NCI-H82 treated with DMSO at 0.1 percent for 48 hours (cell line): ENCODE data around the gene RGSL1.
A peak's percentile ranks its signal among the peaks of the same experiment; 100 is the strongest.

Source experiments
- DNase-seq: peaks from one replicate; lab custom pipeline; 2025; ENCODE audit not compliant: unreplicated experiment; lab: John Stamatoyannopoulos, UW

RGSL1 gene

DNA sequence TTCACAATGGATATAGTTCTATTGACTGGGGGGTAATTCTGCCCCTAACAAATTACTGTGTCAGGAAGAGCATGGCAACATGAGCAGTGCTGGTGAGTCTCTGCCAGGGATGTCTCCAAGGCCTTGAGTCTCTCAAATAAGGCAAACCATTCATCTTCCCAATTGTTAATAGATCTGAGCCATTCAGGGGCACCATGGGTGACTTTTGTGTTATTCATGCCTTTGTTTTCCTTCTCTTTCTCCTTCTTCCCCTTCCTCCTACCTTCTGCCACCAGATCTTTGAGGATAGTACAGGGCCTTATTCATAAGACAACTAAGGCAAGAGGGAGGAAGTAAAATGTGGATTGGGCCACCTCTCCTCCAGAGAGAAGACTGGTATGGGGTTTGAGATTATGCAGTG is at the start of gene RGSL1:
Gene RGSL1, plus strand, starts transcription at position 60 of the 400 bp plus-strand sequence. Its CDS starts 20 bp downstream, at position 80.
- no peak for DNase-seq

GRCh38 chr1:182400567-182400966 is 49.4 kb upstream of the RGSL1 start, which contains the start of gene TEDDM1:
TEDDM1 (minus strand) TSS chr1:182400667; CDS start chr1:182400485, 182 bp downstream.
- no peak for DNase-seq

DNA sequence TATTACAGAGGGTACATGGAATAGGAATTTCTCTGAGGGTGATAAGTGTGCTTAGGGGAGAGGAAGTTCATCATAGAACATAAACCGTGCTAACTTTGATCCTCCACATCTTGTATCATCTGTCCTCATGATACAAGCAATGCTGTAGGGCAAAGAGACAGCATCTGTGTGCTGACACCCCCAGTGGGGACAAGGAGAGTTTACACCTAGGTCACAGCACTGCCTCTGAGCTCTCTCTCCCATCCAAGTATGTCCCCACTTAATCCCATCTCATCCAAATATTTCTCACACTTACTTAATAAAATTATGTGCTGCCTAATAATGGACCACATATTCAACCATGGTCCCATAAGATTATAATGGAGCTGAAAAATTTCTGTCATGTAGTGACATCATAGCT is 45.2 kb upstream of the RGSL1 start:
- DNase-seq: no peak

GRCh38 chr1:182405578-182405977 is 44.4 kb upstream of the RGSL1 start:
- DNase-seq: no peak

- no peak for DNase-seq
These were observed 43.9 kb upstream of the RGSL1 start for GRCh38 chr1:182406012-182406411.

DNA sequence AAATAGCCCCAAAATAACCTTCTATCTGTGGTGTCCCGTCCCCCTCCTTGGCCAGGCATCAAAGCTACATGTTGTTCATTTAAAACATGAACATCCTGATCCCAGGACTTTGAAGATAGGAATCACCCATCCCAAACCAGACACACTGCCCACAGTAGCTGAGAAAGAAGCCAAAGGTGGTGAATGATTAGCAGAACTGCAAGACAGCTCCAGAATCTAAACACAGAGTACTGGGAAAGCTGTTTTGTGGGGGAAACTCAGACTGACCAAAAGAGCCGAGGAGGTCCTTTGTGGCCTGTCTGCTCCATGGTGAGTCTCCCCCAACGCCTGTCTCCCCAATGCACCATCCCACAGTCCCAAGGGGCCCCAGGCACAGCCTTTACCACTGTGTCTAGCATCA is 42.2 kb upstream of the RGSL1 start:
- DNase-seq: no peak

DNA sequence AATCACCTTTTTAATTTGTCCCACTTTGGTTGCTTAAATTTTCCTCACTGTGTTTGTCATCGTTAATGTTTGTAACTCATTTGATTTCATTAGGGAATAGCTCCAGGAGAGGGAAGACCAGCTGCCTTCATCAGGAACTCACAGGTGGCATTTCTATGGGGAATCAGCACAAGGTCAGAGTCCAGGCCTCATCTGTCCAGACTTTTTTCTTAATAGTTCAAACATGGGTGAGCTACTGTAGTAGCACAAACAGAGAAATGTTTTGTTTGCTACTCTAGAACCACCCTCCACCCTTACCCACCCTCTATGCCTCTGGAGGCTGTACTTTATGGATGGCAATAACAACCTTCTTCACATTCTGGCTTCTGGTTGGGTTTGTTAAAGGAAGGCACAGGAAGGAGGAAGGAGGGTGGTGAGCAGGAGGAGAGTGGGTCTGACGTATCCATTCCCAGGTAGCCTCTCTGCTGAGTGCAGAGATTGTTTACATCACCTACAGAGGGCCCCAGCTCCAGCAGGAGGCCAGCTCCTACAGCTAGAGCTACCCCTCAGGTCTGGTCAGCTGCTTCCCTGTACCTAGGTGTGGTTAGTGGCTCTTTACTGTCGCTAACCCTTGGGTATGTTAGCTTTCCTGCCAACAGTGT is 41.4 kb upstream of the RGSL1 start:
- no peak for DNase-seq

DNA sequence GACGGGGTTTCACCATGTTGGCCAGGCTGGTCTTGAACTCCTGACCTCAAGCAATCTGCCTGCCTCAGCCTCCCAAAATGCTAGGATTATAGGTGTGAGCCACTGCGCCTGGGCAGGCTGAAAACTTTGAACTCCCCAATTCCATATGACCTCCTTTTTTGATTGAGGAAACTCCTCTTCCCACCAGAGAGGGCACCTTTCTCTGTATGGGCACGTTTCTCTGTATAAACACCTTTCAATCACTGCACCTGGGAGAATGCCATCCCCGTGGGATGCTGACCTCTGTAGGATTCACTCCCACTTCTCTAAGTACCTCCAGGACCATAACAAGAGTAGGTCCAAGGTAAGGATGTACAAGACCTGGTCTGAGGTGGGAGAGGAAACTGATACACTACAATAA is 39.8 kb upstream of the RGSL1 start:
- no peak for DNase-seq

DNA sequence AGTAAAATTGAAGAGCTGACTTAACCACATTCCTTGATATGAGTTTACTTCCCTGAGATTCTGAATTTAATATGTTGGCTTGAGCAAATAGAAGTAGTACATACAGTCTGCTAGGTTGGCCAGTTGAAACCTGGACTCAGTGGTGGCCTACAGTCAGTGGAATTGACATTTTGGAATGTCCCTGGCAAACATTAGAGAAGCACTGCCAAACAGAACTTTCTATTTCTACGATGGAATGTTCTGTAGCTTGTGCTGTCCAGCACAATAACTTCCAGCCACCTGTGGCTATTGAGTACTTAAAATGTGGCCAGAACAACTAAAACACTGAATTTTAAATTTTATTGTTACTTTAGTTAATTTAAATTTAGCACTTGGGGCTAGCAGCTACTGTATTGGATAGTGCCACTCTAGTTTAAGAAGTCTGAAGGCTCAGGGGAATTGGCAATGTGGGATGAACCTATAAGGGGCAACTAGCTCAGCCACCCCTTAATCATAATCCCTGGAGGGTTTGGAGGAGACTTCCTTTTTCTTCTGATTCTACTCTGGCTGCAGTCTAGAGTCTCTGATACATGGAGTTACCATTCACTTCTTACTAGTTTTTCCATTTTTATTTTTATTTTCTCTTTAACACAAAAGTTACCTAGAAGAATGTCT is 39.2 kb upstream of the RGSL1 start:
- no peak for DNase-seq

DNA sequence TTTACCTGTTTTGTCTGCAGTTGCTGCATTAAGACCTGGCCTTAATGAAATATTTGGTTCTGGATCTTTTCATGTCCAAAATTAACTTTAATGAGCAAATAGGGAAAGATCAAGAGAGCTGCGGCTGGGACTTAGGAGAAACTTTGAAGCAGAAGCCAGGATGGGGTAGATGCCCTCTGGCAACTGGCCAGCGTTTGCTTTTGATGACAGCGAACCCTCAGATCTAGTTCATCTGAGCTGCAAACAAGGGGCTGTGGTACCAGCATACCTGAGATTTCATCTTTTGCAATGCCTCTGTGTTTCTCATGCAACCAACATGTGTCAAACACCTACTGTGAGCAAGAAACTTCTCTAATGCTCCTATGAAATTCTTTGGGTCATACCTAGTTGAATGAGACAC is 36.5 kb upstream of the RGSL1 start:
- DNase-seq: no peak

DNA sequence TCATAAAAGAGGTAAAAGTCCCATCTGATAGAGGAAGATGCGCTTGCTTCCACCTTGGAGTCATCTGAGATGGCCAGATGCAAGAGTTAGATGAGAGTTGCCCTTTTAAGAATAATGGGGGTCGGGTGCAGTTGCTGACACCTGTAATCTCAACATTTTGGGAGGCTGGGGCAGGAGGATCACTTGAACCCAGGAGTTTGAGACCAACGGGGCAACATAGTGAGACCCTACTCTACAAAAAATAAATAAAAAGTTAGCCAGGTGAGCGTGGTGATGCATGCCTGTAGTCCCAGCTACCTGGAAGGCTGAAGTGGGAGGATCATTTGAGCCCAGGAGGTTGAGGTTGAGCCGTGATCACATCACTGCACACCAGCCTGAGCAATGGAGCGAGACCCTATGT is 36.0 kb upstream of the RGSL1 start:
- DNase-seq: no peak

DNA sequence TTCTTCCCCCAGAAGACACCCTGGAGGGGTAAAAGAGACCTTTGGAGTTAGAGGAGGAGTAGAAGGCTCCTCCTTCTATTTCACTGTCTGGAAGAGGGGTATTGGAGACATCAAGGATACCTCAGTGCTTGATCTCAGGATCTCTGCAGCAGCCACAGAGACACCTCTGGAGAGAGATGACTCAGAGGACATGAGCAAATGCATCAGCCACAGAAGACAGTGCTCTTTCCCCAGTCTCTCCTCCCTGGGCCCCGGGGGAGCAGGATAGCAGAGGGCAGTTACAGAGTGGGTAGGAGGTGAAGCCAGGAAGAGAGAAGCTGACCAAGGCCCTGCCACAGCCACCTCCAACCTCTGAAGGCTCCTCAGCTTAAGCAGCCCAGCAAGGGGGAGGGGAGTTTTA is 34.2 kb upstream of the RGSL1 start:
- no peak for DNase-seq

- DNase-seq: no peak
These were observed 23.2 kb upstream of the RGSL1 start for GRCh38 chr1:182426442-182427430.

- DNase-seq: no peak
These were observed 21.9 kb upstream of the RGSL1 start for GRCh38 chr1:182428043-182428442.

- DNase-seq: no peak
These were observed 19.5 kb upstream of the RGSL1 start for GRCh38 chr1:182430263-182431068.

DNA sequence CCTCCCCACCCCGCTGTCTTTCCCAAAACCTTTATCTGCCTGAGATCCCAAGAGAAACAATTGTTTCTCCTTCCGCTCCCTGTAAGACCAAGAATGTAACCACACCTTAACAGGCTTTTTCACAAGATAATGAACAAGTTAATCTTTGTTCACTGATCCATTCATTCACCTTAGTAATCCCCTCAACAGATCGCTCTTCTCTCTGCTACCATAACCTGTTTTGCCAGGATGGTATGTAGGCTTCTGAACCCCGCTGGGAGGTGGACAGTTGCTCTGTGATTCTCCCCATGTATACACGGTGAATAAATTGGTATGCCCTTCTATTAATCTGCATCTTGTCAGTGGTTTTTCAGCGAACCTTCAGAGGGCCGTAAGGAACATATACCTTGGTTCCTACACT is 18.7 kb upstream of the RGSL1 start:
- DNase-seq: peak; percentile 21

DNA sequence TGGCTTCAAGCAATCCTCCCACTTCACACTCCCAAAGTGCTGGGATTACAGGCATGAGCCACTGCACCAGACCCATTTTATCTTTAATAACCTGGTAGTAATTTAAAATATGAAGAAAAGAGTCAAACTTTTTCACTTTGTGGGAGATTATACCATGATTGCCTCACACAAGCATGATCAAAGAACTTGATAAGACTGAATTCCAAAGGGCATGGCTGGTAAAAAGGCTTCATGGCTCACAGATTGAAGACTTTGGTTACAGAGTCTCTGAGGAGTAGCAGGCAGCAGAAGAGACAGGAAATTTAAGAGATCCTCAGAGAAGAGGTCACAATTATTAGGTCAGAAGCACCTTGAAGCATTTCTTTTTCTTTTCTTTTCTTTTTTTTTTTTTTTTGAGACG is 16.4 kb upstream of the RGSL1 start:
- no peak for DNase-seq

GRCh38 chr1:182438326-182438725 is 11.6 kb upstream of the RGSL1 start:
- no peak for DNase-seq

DNA sequence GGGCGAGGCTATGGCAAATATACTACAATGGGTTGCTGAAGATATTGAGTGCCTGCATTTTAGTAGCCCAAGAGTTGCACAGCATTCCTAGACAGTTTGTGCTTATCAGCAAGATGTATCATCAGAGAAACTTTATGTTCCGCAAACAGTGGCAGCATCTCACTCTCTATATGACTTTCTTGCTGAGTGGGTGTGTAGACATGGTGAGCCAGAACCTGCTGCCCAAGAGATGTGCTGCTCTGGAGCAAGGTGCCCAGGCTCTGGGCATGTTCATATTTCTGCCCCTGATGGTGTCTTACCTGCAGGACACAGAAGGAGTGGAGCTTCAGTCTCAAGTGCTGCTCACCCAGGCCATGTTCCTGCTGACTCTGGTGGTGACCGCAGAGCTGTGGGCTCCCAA is 8.2 kb upstream of the RGSL1 start:
- no peak for DNase-seq

DNA sequence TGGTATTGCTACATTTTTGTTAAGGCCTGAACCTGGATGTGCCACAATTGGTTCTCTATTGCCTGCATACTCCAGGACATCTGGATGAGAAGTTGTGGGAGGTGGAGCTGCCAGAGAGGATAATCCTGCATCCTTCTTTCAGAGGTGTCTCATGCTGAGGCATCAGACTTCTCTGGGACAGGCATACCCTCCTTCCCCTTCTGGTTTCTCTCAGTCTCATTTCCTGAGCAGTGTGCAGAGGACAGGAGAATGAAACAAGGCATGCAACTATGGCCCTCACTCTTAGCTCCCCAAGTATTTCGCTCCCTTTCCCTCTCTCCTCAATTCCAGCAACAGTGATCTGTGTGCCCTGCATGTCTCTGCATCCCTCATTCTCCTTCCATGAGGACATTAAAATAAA is 7.6 kb upstream of the RGSL1 start:
- DNase-seq: no peak

GRCh38 chr1:182444497-182444896 is 5.4 kb upstream of the RGSL1 start:
- no peak for DNase-seq
